HG03025 (cell line): ENCODE data around the gene STARD13.

Experiments
- ATAC-seq: cut with Tn5 transposase; IDR thresholded peaks from one replicate; pipeline ENCODE4 v1.9.1; 2021; ENCODE audit warnings: mild to moderate bottlenecking, moderate library complexity; ENCODE audit not compliant: unreplicated experiment, low FRiP score

The STARD13 gene

DNA sequence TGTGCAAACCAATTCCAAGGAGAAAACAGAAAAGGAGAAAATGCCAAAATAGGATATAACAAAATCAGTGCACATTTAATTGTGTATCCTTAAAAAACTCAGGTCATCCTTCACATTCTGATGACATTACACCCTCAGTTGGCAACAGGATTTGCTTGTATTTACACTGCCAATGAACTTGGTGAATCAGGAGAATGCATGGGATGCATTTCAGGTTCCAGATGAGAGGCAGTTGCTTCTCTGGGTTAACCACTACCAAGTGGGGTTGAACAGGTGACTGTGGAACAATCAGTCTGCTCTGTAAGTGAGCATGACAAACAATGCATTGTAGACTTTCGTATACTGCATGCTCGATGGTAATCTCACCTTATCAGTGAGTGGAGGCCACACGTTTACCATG is 79.1 kb downstream of the STARD13 start:
- no peak for ATAC-seq

DNA sequence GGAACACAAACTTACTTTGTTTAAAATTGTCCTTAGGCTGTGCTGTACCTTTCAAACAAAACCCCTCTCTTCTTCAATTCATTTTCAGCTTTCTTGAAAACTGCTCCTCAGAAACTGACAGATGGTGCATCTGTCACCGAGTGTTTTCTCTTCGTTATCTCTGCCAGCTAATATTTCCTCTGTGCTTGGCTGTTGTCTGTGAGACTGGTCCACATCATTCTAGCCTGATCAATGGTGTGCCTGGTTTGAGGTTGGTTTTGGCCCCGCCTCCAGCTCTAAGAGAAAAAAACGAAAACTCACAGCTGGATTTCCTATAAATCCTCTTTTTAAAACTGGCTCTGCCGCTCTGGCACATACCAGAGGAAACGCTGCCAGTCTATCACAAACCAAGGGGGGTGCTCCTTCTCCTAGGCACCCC is 79.7 kb downstream of the STARD13 start:
- no peak for ATAC-seq

DNA sequence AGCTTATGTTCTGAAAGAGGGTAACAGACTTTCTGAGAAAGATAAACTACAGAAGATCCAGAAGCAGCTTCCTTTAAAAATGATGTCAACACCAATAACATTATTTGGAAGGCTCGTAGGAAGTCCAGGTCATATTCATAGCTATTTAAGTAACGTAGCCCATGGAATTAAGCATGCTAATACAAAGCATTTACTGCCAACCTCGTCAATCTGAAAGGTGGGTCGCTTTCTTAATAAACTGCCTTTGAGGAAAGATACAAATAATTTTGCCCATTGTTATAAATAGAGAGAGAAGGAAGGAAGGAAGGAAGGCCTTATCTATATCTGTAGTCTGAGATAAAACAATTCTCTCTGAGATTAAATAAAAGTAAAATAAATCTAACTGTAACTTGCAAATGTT is 80.3 kb downstream of the STARD13 start:
- no peak for ATAC-seq

DNA sequence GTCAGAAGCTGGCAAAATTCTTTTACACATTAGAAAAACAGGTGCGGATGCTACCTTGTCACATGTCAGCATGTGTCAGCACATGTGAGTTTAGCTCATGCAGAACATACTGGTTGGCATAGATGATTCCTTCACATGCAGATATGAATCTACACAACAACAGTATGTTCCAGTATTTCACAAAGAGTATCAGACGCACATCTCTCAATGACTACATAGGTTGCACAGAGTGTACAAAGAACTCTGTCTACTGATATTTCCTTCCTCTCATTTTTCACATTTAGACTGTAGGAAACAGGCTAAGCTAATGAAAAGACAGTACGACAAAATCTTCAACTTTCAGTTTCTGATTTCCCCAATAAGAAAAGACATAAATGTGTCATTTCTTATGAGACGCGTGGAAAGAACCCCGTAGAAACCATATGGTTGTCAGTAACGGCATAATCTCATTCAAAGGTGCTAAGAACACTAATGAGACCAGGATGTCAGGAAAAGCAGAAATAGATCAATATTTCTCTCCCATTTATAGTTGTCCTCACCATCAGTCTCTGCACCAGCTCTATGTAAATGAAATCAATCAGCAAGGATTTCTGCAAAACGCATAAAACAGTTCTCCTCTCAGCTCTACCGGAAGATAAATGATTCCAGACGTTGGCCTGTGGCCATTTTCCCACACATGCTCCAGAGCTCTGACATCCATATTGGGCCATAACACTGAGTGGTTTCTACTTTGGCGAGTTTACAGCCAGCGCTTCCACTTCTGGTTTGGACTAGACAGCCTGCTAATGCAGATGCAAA is 81.2 kb downstream of the STARD13 start:
- ATAC-seq = no peak

DNA sequence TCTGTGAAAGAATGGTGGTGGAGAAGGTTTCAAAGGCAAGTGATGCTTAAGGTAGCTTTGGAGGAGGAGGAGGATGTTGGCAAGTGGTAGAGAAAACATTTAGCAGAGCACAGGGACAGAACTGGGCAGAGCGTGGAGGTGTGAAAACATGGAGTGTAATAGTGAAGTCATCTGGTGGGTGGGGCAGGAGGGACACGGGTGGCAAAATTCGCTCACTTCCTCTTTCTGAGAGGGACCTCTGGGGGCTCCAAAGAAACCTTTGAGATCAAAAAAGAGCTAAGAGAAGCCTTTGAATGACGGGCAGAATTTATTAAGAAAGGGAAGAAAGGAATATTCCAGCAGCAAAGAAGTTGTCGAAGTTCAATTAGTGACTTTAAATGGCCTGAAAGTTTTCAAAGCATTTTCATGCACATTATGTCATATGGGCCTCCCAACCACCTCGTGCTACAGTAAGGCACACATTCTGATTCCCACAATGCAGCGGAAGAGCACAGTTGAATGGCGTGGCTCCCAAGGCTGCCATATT is 82.8 kb downstream of the STARD13 start:
- ATAC-seq = no peak

DNA sequence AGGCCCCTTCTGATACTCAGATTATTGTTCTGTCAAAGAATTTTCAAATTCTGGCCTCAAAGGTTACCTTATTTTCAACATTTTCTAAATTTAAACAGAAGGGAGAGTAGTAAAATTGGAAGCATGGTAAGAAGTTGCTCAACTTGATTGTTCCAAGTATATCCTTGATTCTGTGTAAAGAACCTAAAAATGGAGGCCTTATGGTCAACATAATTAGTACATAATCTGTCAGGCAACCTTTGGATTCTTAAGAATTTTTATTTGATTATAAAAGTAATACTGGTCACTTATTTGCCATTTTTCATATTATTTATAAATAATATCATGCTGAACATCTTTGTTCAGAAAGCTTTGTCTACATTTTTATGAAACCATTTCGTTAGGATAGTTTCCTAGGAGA is 83.9 kb downstream of the STARD13 start:
- no peak for ATAC-seq

DNA sequence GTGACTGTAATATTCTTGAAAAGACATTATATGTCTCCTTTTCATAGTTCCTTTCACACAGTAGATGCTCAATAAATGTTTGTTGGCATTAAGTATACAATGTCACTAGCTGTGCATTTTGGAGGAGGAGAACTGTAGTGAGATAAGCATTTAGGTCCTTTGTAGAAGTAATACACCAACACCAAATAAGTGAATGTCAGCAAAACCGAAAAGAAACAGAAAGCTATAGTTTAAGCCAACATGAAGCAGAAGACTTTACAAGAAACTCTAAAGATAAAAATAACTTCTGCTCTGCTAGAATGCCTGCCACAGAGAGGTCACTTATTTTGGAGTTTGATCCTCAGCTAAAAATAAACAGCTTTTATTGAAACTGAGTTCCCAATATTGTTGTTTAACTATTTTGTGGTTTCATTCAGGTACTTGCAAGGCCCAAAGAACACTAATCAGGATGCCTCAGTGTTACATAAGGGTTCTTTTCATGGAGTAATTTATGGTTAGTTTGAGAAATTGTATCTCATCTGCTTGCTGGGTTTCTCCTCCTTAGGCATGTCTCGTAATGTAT is 86.2 kb downstream of the STARD13 start:
- ATAC-seq = no peak

DNA sequence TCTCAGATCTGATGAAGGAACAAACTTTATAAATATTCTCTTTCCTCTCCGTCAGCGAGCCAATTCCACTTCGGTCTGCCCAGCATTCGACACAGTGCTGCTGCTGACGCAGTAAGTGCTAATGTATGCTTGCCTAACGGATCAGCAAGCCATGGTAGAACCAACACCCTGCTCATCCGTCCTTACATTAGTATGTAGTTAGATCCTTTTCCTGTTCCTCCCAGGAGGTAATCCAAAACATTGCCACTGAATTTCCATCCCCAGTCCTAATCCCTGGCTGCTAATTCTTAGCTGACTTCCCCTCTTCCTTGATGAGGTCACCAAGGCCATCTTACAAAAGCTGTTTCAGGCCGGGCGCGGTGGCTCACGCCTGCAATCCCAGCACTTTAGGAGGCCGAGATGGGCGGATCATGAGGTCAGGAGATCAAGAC is 88.0 kb downstream of the STARD13 start:
- no peak for ATAC-seq

DNA sequence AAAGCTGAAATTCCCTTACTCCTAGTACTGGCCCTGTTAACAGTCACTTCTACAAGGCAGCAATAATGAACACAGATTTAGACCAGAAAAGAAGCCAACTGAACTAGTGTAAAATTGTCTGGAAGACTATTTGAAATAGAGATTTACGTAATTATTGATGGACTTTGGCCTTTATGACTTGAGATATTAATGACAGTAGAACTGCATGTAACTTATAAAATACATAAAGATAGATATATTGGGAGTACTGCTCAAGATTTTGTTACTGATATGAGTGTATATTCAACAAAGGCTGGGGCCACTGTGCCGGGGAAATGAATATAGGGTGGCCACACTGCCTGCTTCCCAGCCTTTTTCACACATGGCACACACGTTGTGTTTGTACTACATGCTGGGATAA is 88.8 kb downstream of the STARD13 start:
- ATAC-seq = no peak

DNA sequence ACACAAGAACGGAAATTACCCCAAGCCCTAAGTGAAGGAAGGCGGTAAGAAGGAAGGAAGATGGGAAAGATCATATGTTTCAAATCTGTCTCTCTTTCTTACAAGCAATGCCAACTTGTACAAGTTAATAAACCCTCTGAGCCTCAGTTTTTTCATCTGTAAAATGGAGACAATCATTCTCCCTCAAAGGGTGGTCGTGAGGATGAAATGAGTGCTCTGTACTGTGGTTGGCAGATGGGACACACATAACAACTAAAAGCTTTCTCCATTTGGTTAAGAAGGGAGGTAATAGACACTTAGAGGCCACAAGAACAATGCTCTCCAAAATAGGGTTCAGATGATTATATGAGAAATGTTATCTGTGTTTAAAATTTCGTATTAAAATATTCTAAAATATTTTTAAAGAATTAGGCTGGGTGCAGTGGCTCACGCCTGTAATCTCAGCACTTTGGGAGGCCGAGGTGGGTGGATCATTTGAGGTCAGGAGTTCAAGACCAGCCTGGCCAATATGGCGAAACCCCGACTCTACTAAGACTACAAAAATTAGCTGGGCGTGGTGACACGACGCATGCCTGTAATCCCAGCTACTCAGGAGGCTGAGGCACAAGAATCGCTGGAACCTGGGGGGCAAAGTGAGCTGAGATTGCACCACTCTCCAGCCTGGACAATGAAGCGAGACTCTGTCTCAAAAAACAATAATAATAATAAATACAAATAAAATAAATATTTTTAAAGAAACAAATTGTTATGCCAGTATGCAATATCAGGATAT is 89.7 kb downstream of the STARD13 start:
- no peak for ATAC-seq

DNA sequence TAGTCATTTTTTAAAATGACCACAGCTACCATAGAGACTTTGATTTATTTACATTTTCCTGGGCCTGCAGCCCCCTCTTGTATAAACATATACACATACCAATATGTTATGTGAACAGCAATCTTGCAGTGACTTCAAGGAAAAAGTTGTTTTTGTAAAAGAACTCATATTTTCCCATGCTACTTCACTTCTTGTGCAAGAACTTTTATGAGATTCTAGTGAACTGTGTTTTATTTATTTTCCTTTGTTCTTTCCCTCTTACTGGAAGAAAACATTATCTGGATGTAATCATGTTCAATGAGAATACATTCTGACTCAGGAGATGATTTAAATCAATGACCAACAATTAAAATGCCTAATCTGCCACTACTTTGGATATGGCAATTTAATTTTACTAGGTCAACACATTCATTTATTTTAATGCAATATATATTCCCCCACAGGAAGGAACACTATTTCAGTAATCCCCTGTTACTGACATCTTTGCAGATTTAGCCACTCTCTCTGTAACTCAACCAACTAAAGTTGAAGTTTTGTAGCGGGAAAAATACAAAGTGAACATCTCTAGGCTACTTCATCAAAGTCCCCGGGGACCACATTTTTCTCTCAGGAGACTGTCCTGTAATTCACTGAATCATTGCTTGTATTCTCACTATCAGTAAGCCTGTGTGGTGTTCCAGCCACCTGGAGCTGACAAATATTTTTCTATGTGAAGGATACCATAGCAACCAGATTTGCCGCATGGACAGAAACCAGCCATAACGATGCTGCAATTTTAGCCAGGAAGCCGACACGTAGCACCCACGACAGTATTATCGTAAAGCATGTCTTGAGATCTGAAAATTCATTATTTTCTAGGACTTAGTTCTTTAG is 90.5 kb downstream of the STARD13 start:
- ATAC-seq = peak; percentile 77

DNA sequence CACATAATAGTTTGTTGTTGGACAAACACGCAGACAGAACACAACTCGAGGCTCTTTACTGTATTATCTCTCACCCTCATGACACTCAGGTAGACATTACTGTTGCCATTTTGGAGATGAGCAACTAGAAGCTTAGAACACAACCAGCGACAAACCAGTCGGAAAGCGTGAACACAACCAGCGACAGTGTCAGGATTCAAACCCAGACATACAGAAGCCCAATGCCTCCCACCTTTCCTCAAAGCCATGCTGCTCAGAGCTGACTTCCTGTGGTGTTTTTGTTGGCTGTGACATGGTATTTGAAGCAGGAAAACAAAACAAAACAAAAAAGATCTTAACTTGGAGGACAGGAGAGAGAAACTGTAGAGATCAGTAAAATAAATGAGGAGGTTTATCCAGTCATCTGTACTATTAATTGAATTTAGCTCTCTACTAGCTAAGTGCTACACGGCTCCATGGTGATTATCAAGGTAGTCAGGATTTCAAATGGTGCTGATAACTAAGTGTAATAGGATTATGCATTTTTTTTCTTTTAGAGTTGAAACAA is 92.1 kb downstream of the STARD13 start:
- no peak for ATAC-seq

DNA sequence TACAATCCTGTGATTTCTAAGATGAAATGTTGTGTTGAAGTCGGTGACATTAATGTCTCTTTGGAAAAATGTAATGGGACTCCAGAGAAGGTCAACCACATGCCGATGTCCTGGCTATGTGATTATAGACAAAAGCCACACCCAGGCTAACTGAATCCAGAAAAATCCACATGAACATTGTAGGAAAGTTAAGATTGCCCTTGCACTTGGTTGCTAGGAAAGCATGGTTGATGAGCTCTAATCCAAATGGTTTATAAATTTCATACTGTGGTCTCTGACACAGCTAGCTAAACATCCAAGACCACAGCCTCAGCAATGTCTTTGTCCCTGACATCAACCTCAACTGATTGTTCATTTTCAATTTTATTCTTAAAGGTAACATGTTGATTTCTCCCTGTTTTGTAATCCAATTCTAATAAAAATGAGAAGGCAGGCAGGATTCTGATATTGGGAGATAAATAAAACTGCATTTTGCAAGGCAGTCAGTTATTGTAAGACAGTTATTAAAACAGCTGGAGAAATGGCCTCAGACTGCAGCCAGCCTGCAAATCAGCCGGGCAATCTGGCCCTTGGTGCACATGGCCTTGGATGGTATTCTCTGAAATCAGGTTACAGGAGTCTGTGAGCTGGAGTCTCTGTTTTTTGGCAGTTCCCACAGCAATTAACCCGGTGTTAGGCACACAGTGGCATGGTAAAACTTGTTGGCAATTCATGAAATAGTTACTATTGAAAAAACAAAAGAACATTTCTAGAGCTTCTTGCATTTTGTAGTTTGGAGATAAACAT is 93.9 kb downstream of the STARD13 start:
- no peak for ATAC-seq

DNA sequence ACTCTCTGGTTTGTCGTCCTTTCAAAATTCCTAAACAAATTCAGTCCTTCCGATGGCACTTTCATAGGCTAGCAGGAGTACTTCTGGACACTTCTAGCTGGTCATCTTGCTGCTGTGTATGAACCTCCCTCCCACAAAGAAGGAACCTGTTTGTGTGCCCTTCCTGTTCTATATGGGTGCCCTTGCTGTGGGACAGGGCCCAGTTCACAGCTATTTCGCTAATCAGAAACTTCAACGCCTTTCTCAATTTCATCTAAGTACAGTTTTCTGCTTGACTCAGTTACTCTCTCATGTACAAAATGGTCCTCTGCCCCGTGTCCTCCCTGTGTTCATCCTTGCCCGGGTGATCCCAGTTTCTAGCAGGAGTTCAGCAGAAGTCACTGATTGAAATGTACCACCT is 96.1 kb downstream of the STARD13 start:
- no peak for ATAC-seq

DNA sequence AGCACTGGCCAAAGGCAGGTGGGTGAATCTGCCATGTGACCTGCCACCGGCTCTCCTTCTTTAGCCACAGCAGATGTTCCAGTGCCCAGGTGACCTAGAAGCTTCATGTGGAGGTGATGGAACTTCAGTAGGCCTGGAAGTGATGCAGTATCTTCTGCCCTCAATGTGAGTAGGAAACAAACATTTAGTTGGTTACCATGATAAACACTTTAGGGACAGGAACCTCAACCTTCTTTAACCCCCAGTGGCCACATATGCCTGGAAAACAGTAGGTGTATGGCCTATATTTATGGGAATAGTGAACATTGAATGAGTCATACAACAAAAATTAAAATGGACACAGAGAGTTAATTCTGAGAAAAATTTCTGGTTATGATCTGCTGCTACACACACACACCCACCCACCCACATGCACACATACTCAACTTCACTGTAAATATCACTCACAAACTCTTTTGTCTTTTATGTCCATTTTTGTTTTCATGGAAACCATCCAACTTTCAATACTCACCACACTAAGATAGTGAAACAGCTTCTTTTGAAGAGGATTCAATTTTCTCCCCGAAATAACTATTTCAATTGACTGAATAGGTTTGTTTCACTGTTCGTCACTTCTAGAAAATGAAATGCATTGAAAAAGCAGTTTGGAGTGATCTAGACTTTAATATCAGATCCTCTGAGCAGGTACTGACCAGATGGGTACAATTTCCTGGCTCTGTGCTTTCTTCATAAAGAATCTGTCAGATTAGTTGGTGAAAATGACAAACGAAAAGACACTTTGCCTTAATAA is 97.3 kb downstream of the STARD13 start:
- ATAC-seq = peak; percentile 76

DNA sequence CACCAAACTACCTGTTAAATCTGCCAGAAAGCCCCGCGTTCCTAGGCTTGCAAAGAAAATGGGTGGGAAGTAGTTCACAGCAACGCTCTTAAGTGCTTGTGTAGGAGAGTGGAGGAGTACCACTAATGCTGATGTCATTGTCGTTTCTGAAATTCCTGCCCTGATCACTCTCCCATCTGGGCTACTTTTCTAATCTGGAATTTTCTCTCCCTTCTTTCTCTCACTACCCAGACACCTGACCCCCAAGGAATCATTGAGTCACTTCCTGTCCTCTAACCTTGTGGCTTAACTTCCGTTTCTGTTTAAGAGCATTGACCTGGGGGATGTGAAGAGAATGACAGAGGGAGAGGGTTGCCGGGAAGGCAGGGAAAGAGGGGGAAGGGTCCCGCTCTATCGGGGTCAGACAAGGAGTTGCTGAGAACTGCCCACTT is 98.7 kb downstream of the STARD13 start:
- ATAC-seq = no peak

DNA sequence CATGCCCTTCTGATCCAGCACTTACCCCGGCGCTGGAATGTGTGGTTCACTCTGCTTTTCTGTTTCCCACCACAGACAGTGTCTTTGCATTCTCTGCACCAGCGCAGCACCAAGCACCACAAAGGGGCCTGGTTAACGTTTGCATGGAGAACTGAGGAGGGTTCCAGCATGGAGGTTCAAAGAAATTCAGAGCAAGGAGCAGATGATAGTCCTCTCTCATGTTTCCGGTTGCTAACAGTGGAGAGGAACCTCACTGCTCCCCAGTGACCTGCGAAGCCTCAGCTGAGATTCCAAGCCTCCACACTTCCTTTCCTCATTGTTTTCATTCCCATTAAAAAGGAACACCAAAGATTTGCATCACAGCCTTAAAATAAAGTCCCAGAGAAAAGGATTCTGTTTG is 99.7 kb downstream of the STARD13 start:
- no peak for ATAC-seq

DNA sequence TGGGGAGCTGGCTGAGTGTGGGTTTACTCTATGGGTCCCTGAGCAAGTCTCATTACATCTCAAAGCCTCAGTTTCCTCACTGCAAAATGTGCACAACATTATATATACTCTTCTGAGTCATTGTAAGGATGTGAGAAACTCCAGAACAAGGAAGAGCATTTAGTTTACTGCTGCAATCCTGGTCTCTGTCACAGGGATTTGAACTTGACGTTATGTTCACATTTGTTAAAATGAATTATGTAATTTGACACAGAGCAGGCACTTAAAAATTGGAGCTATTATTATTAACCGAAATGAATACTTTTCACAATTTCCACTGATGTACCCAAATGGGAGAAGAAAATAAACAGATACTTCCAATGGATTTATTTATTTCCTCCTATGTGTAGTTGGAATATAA is 101.0 kb downstream of the STARD13 start:
- no peak for ATAC-seq

DNA sequence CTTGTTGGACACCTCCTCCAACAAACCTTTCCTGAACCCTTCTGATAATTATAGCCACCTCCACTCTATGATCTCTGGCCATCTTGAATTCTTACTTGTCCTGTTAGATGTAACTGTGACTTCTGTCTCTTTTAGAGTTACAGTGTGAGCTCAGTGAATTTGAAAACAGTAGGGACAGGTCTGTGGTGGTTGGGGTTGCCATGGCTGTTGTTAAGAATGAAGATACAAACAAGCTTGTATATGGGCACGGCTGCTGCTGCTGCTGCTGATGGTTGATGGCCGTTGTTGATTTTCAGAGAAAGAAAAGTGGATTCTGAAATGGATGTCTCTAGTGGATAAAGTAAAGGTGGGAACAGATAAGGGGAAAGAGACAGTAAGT is 101.5 kb downstream of the STARD13 start:
- ATAC-seq = no peak
